Measurements from ENCODE around the gene TCF23.
"Not testable (repeated sequence)": the region's sequence is repeated elsewhere in the genome, so short reads cannot be mapped to it uniquely, and the experiment has no call there.

TCF23 gene

DNA sequence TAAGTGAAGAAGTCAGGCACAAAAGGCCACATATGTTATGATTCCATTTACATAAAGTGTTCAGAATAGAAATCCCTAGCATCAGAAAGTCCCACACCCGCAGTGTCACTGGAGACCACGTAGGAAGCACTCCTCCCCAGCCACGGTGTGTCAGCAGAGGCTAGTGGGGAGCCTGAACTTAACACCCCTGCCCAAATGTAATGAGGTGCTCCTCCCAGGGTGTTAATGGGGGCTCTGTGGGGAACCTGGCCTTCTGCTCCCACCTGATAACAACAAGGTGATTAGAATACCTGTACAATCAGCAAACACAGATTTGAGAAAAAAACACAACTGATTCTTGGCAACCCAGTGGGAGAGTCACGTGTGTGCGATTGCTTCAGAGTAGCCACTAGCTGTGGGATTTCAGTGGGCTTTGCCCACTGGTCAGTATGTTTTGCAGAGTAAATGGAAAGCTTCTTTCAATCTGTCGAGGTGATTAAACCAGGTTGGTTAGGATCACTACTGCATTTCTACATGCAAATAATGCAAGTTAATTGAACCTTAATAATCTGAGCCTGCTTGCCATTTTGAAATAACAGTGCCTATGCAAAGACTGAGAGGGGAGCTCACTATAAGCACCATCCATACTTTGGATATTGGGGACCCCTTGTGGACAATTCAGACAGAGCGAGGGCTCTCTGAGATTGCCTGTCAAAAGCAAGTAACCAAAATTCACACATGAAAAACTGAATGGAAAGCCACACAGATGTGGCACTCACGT lies 42.4 kb downstream of the TCF23 start:
- no peak for DNase-seq

DNA sequence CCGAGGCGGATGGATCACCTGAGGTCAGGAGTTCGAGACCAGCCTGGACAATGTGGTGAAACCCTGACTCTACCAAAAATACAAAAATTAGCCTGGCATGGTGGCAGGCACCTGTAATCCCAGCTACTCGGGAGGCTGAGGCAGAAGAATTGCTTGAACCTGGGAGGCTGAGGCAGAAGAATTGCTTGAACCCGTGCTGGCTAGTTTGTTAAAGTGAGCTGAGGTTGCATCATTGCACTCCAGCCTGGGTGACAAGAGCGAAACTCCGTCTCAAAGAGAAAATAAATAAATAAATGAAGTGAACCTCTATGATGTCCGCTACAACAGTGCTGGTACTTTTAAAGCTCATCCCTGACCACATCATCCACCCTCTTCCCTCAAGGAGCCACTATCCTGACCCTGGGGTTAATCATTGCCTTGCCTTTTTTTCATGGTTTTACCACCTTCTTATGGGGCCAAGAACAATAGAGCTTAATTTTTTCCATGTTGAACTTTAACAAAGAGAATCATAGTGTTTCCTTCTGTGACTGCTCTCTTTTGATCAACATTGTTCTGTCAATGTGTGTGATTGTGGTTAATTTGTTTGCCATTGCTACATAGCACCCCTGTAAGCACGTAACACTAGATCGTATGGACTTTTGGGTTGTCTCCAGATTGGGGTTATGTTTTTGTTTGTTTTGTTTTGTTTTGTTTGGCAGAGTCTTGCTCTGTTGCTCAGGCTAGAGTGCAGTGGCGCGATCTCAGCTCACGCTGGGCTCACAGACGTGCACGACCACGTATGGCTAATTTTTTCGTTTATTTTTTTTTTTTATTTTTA lies 45.9 kb downstream of the TCF23 start:
- DNase-seq: no peak

DNA sequence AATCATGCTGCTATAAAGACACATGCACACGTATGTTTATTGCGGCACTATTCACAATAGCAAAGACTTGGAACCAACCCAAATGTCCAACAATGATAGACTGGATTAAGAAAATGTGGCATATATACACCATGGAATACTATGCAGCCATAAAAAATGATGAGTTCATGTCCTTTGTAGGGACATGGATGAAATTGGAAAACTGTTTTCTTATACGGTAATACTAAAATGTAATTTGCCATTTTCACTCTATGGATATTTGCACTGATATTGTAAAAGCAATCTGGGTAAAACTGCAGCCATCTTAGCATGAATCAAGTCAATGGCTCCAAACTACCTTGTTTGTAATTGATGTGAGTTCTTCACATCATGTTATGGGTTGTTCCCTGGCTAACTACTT lies 47.0 kb downstream of the TCF23 start:
- DNase-seq: not testable (repeated sequence)

DNA sequence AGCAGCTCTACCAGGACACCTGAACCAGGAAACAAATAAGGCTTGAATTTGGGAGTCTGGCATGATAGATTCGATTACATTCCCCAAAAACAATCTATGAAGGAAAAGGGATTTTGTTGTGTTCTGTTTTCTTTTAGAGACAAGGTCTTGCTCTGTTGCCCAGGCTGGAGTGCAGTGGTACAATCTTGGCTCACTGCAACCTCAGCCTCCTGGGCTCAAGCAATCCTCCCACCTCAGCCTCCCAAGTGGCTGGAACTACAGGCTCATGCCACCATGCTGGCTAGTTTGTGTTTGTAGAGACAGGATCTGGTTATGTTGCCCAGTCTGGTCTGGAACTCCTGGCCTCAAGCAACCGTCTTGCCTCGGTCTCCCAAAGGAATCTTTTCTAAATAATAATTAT lies 49.3 kb downstream of the TCF23 start:
- not testable (repeated sequence) for DNase-seq

DNA sequence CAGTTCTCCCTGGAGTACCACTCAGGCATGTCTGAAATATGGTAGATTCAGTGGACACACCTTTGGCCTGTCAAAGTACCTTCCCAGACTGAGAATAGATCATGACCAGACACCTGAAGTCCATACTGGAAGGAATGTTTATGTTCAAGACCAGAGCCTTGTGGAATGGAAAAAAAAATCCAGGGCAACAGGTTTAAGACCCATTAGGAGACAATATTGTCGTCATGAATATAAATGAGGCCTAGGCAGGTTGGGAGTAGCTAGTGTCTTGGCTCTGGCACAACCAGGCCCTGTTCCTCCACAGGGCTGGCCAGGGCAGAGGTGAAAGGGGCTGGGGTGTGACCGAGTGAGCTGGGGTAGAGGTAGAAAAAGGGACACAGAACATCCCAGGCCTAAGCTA lies 49.8 kb downstream of the TCF23 start:
- DNase-seq: no peak

DNA sequence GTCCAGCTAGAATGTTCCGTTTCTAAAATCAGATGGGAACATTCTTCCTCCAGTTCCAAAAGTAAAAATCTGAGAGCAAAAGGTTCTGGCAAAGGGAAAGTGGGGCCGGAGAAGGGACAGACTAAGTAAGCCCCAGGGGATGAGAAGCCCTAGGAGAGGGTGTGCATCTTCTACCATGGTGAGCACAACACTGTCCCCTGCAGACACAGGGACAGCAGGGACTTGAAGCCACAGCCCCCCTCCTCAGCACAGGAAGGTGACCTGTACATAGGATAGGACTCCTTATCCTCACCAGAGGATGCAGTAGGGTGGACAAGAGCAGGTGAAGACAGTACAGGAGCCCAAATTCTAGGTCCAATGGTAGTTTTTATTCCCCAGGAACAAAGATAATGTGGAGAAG lies 50.4 kb downstream of the TCF23 start:
- DNase-seq: no peak

DNA sequence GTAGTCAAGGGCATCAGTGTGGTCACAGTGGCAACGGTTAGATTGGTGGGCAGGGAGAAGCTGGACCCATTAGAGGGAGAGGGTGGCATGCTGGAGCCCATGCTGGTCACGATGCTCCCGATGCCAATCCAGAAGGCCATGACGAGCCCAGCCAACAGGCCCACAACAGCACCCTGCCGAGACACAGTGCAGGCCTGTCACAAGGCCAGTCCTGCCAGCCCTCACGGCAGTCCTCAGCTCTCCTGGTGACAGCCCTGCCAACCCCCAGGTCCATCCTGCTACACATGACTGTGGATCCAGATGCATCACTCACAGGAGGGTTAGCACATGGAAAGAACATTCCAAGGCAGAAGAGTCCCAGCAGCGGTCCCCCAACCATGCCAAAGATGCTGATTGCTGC lies 52.9 kb downstream of the TCF23 start:
- no peak for DNase-seq

DNA sequence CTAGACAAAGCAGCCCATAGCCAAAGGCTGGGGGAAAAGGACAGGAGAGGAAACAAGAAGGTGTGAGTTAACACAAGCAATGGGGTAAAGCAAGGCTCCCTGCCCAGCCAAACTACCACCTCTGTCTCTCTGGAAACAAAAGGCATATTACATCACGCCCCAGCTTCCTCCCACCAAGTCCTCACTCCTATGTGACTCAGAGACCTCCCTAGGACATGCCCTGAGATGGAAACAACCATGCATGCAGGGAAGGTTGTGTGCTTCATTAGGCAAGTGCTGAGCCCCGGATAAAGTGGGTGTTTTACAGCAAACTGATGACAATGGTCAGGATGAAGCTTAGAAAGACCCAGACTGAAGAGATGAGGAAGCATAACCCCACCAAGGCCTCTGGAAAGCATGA lies 54.0 kb downstream of the TCF23 start:
- no peak for DNase-seq

DNA sequence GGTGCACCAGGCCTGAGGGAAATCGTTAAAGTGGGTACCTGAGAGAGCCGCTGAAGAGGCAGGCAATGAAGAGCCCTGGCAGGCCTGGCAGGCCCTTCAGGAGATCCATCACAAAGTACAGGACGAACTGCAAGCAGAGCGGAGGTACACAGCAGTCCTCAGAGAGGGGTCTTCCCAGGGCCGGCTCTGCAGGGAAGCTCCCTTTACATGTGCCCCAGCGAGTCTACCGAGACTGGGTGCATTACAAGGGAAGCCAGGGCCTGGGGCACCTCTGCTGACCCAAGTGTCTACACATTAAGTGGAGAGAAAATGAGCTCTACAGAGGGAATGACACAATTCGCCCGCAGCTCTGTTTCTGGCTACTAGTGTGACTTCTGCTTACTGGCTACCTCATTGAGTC lies 54.9 kb downstream of the TCF23 start:
- no peak for DNase-seq

DNA sequence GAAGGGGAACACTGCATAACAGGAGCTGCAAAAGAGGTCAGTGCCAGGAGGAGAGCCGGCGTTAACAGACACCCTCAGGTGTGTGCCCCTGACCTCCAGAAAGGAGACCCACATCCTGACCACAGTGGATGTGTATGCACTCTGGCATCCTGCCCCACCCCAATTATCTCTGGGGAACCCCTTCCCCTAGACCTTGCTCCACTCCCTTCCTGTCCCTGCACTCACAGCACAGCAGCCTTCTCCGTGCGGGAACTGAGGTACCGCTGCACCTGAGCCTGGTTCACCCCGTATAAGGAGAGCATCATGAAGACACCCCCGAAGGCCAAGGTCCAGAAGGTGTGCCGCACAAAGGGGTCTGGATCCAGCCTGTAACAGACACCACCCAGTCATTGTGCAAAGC lies 55.8 kb downstream of the TCF23 start:
- no peak for DNase-seq

DNA sequence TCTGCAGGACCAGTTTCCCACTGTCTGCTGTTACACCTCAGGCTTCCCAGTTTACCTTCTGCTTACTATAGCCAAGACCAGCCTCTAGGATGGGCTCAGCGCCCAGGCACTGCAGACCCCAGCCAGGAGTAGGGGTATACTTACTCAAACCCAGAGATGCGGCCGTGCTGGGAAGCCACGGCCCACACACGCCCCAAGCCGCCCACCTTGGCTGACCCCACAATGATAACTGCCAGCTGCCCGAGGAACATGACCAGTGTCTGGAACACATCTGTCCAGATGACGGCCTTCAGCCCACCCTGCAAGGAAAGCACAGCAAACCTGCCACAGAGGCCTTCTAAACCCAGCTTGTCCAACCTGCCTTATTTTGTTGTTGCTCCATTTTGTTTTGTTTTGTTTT lies 56.4 kb downstream of the TCF23 start:
- DNase-seq: no peak

DNA sequence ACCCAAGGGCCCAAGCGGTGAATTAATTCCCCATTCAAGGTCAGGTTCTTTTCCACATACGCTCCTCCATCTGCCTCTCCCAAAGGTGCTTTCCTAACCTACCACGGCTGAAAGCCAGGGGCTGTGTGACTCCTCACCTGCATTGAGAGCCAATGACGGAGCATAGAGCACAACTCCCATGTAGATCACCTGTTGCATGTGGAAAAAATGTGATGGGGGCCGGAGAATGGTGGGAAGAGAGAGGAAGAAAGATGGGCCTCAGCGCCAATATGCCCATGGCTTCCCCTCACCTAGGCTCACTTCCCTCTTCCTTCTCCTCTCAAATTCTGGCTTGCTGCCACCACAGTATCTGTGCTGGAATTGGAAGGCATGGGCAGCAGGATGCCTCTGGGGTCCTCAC lies 57.5 kb downstream of the TCF23 start:
- DNase-seq: no peak
